H1 (cell line): ENCODE data around the gene EPG5. TPM values are rescaled to one million over a fixed set of nuclear protein-coding genes. Genes with fewer than 3 reads are reported as not detected.

Experiments used
- CHD7 ChIP-seq: fragments of 300-600 bp; sonication (generic); IDR thresholded peaks from 2 replicates; pipeline ENCODE4 v1.7.1; 2012; ENCODE audit warnings: low read length, moderate library complexity, mild to moderate bottlenecking, inconsistent platforms; ENCODE audit not compliant: insufficient replicate concordance
- PHF8 ChIP-seq: fragments of 200-600 bp; sonication (generic); conservative IDR thresholded peaks from 2 replicates; pipeline ENCODE4 v1.7.1; 2012; ENCODE audit warnings: low read depth, mild to moderate bottlenecking, inconsistent platforms, low read length, moderate library complexity
- POLR2A ChIP-seq, 2 experiments: IDR thresholded peaks; 1 replicate in 1 of 2; 2 replicates in 1 of 2; pipeline ENCODE4 v1.6.1; 2011; ENCODE audit warnings: low read depth in 2 of 2, low read length in 2 of 2, mild to moderate bottlenecking in 2 of 2; ENCODE audit errors: control extremely low read depth in 1 of 2
- polyA plus RNA-seq, 7 experiments: library from polyadenylated mRNA; depleted of rRNA in 3 of 7; stranded (reverse) in 5 of 7; unstranded in 2 of 7; fragments of >200 nt in 5 of 7; fragments of 200-250 nt in 2 of 7; gene quantifications; 1 replicate in 5 of 7; 2 replicates in 1 of 7; 4 replicates in 1 of 7; pipeline versions ENCODE4 v1.2.1 to v1.2.3, GENCODE V29; 2011 to 2013; ENCODE audit warnings: missing spikeins in 2 of 7, mixed read lengths in 2 of 7
- total RNA-seq: library from RNA; stranded (reverse); fragmentation: NEBNext Ultra II Directional; extraction: Animal tissue kit (Norgen Biotek cat#: 25700); gene quantifications from 2 replicates; pipeline ENCODE4 v1.2.1, GENCODE V29; 2021

The EPG5 gene
- total and polyA plus RNA-seq, 2 of the 8 experiments (the other 6 are each of a cell fraction or from before 2014, with no cell fraction given): 14.1 to 18.3 TPM

DNA sequence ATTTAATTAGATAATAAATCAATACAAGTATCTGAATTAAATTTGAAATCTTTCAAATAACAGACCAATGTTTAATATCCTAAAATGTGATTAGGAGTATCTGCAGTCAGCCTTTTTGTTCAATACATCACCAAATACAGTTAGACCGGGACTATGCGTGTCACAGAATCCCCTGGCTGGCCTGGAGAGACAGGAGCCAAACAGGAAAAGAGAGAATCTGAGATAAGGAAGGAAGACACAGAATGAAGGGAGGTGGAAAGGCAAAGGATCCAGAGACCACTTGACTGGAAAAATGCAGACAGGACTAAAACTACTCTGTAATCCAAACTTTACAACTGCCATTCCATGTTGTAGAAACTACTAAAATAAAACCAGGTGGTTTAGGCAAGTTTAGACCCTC lies 75.3 kb downstream of the EPG5 start (continued):
- TF ChIP-seq CHD7 (no peak), PHF8 (no peak), POLR2A (IDR thresholded peaks at IDR 0.05; ENCODE audit: control extremely low read depth in 1 of 2, low read depth in 2 of 2, low read length in 2 of 2) (no peak)
